SK-N-SH treated with all-trans-retinoic acid at 6 μM for 48 hours (cell line): ENCODE results near the gene CDK4.

Experiments used
- ATAC-seq: fragments of 200-7000 bp; cut with Tn5 transposase; 3 replicates; pipeline ENCODE4 v1.9.1; 2020; ENCODE audit warnings: mild to moderate bottlenecking, moderate library complexity
- ARNTL ChIP-seq: fragments of 450-650 bp; formaldehyde crosslinking; IDR thresholded peaks from 2 replicates; pipeline ENCODE4 v1.5.0; 2020; ENCODE audit warnings: low read depth, mild to moderate bottlenecking, moderate library complexity, borderline replicate concordance
- BACH2 ChIP-seq: fragments of 250-450 bp; sonication (Bioruptor Pico); IDR thresholded peaks from 2 replicates; pipeline ENCODE4 v1.9.0; 2021; ENCODE audit warnings: mild to moderate bottlenecking, borderline replicate concordance
- CREB5 ChIP-seq: fragments of 250-450 bp; sonication (Bioruptor Pico); IDR thresholded peaks from 2 replicates; pipeline ENCODE4 v1.5.1; 2020; ENCODE audit warnings: low read depth, mild to moderate bottlenecking, moderate library complexity
- CSDC2 ChIP-seq: fragments of 250-450 bp; sonication (Bioruptor Pico); IDR thresholded peaks from 2 replicates; pipeline ENCODE4 v1.5.0; 2020; ENCODE audit warnings: mild to moderate bottlenecking, moderate library complexity
- ESRRG ChIP-seq: fragments of 250-450 bp; sonication (Bioruptor Pico); IDR thresholded peaks from 2 replicates; pipeline ENCODE4 v1.6.1; 2021; ENCODE audit warnings: mild to moderate bottlenecking
- ISL1 ChIP-seq: fragments of 250-450 bp; sonication (Bioruptor Pico); IDR thresholded peaks from 2 replicates; pipeline ENCODE4 v2.1.2; 2022; ENCODE audit warnings: mild to moderate bottlenecking, moderate library complexity
- POU6F1 ChIP-seq: fragments of 250-450 bp; sonication (Bioruptor Pico); IDR thresholded peaks from 2 replicates; pipeline ENCODE4 v1.8.0; 2021; ENCODE audit warnings: low read depth, mild to moderate bottlenecking, moderate library complexity, borderline replicate concordance
- PPARA ChIP-seq: fragments of 250-450 bp; sonication (Bioruptor Pico); IDR thresholded peaks from 2 replicates; pipeline ENCODE4 v1.5.0; 2020; ENCODE audit warnings: mild to moderate bottlenecking, borderline replicate concordance
- TCF4 ChIP-seq: fragments of 250-450 bp; sonication (Bioruptor Pico); IDR thresholded peaks from 2 replicates; pipeline ENCODE4 v1.8.0; 2021; ENCODE audit warnings: mild to moderate bottlenecking, moderate library complexity, borderline replicate concordance
- TOX ChIP-seq: fragments of 250-450 bp; sonication (Bioruptor Pico); IDR thresholded peaks from 2 replicates; pipeline ENCODE4 v1.8.0; 2021; ENCODE audit warnings: mild to moderate bottlenecking, moderate library complexity, borderline replicate concordance
- ZFP3 ChIP-seq: fragments of 250-450 bp; sonication (Bioruptor Pico); IDR thresholded peaks from 2 replicates; pipeline ENCODE4 v1.5.0; 2020; ENCODE audit warnings: mild to moderate bottlenecking, moderate library complexity
- ZNF565 ChIP-seq: fragments of 450-650 bp; formaldehyde crosslinking; conservative IDR thresholded peaks from 2 replicates; pipeline ENCODE4 v1.5.0; 2020; ENCODE audit warnings: low read depth, mild to moderate bottlenecking, moderate library complexity
- ZNF70 ChIP-seq: fragments of 450-650 bp; formaldehyde crosslinking; IDR thresholded peaks from 2 replicates; pipeline ENCODE4 v1.5.0; 2020; ENCODE audit warnings: mild to moderate bottlenecking, moderate library complexity
- TF ChIP-seq, protein P1 (sequence below): fragments of 250-450 bp; sonication (Bioruptor Pico); IDR thresholded peaks from 2 replicates; pipeline ENCODE4 v1.8.0; 2020; ENCODE audit warnings: mild to moderate bottlenecking, moderate library complexity, borderline replicate concordance
- TF ChIP-seq, protein P2 (sequence below): fragments of 250-450 bp; sonication (Bioruptor Pico); IDR thresholded peaks from 2 replicates; pipeline ENCODE4 v1.5.0; 2020; ENCODE audit warnings: mild to moderate bottlenecking, moderate library complexity
- TF ChIP-seq, protein P3 (sequence below): fragments of 250-450 bp; sonication (Bioruptor Pico); IDR thresholded peaks from 2 replicates; pipeline ENCODE4 v1.5.1; 2021; ENCODE audit warnings: mild to moderate bottlenecking, moderate library complexity

The CDK4 gene

GRCh38 chr12:57751788-57752667 is at the start of gene CDK4:
Gene CDK4, minus strand, starts transcription at chr12:57752310. Its CDS starts 593 bp downstream, at chr12:57751717.
- peak; percentile 86 for ATAC-seq
- TF ChIP-seq, protein P1, sequence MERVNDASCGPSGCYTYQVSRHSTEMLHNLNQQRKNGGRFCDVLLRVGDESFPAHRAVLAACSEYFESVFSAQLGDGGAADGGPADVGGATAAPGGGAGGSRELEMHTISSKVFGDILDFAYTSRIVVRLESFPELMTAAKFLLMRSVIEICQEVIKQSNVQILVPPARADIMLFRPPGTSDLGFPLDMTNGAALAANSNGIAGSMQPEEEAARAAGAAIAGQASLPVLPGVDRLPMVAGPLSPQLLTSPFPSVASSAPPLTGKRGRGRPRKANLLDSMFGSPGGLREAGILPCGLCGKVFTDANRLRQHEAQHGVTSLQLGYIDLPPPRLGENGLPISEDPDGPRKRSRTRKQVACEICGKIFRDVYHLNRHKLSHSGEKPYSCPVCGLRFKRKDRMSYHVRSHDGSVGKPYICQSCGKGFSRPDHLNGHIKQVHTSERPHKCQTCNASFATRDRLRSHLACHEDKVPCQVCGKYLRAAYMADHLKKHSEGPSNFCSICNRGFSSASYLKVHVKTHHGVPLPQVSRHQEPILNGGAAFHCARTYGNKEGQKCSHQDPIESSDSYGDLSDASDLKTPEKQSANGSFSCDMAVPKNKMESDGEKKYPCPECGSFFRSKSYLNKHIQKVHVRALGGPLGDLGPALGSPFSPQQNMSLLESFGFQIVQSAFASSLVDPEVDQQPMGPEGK (CRISPR knock-in tag): peak; percentile 68
- no peak for TF ChIP-seq POU6F1 (CRISPR knock-in tag)
- no peak for TF ChIP-seq TOX
- peak; percentile 96 for TF ChIP-seq ARNTL (CRISPR knock-in tag)
- TF ChIP-seq ZNF70 (CRISPR knock-in tag): no peak
- no peak for TF ChIP-seq BACH2 (CRISPR knock-in tag)
- TF ChIP-seq PPARA (CRISPR knock-in tag): no peak
- TF ChIP-seq ISL1 (CRISPR knock-in tag): no peak
- TF ChIP-seq, protein P2, sequence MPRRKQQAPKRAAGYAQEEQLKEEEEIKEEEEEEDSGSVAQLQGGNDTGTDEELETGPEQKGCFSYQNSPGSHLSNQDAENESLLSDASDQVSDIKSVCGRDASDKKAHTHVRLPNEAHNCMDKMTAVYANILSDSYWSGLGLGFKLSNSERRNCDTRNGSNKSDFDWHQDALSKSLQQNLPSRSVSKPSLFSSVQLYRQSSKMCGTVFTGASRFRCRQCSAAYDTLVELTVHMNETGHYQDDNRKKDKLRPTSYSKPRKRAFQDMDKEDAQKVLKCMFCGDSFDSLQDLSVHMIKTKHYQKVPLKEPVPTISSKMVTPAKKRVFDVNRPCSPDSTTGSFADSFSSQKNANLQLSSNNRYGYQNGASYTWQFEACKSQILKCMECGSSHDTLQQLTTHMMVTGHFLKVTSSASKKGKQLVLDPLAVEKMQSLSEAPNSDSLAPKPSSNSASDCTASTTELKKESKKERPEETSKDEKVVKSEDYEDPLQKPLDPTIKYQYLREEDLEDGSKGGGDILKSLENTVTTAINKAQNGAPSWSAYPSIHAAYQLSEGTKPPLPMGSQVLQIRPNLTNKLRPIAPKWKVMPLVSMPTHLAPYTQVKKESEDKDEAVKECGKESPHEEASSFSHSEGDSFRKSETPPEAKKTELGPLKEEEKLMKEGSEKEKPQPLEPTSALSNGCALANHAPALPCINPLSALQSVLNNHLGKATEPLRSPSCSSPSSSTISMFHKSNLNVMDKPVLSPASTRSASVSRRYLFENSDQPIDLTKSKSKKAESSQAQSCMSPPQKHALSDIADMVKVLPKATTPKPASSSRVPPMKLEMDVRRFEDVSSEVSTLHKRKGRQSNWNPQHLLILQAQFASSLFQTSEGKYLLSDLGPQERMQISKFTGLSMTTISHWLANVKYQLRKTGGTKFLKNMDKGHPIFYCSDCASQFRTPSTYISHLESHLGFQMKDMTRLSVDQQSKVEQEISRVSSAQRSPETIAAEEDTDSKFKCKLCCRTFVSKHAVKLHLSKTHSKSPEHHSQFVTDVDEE (CRISPR knock-in tag): no peak
- TF ChIP-seq CREB5 (CRISPR knock-in tag): no peak
- peak; percentile 6; the same call in 1 of the 2 replicates for TF ChIP-seq ZFP3 (CRISPR knock-in tag)
- no peak for TF ChIP-seq ESRRG (CRISPR knock-in tag)
- TF ChIP-seq CSDC2 (CRISPR knock-in tag): peak; percentile 61; the same call in 1 of the 2 replicates

DNA sequence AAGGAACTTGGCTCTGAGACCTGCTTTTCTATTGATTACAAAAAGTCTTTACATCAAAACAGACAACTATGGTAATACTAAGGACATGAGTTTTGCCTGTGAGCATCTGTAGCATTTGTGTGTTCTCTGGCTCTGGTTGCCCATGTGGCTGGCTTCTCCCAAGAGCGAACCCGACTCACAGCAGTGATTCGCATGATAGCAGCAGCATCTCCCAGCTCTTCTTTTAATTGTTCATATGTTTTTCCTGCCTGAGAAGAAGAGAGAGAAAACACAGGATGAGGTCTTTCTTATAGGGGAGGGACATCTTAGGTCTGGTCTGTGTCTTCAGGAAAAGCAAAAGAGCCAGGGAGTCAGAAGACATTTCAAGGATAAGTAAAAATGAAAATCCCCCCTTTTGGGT is 48.9 kb upstream of the CDK4 start:
- TF ChIP-seq ZFP3 (CRISPR knock-in tag) (no peak), ARNTL (CRISPR knock-in tag) (no peak), ZNF70 (CRISPR knock-in tag) (no peak), CREB5 (CRISPR knock-in tag) (no peak), ISL1 (CRISPR knock-in tag) (no peak)
- TF ChIP-seq, protein P3, sequence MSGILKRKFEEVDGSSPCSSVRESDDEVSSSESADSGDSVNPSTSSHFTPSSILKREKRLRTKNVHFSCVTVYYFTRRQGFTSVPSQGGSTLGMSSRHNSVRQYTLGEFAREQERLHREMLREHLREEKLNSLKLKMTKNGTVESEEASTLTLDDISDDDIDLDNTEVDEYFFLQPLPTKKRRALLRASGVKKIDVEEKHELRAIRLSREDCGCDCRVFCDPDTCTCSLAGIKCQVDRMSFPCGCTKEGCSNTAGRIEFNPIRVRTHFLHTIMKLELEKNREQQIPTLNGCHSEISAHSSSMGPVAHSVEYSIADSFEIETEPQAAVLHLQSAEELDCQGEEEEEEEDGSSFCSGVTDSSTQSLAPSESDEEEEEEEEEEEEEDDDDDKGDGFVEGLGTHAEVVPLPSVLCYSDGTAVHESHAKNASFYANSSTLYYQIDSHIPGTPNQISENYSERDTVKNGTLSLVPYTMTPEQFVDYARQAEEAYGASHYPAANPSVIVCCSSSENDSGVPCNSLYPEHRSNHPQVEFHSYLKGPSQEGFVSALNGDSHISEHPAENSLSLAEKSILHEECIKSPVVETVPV (CRISPR knock-in tag): no peak
- ATAC-seq: no peak

- TF ChIP-seq TOX (no peak), TCF4 (CRISPR knock-in tag) (no peak), CSDC2 (CRISPR knock-in tag) (no peak), ZNF565 (CRISPR knock-in tag) (no peak)
- no peak for ATAC-seq
These were observed 45.8 kb upstream of the CDK4 start for GRCh38 chr12:57797933-57798332.
